NCI-H1436 treated with DMSO at 0.1 percent for 48 hours (cell line): ENCODE data around the gene PDE4C.
"Not testable (repeated sequence)": the region's sequence is repeated elsewhere in the genome, so short reads cannot be mapped to it uniquely, and the experiment has no call there.

Source experiments
- DNase-seq: peaks from one replicate; lab custom pipeline; 2025; lab: John Stamatoyannopoulos, UW

Gene PDE4C

GRCh38 chr19:18223860-18224524 lies 2.2 kb downstream of the PDE4C start:
- no peak for DNase-seq

- DNase-seq = no peak
Measured at GRCh38 chr19:18221815-18222725, 4.2 kb downstream of the PDE4C start.

- no peak for DNase-seq
Measured at GRCh38 chr19:18220632-18221275, 5.5 kb downstream of the PDE4C start.

GRCh38 chr19:18219911-18220631 lies 6.2 kb downstream of the PDE4C start:
- DNase-seq = no peak

- no peak for DNase-seq
Measured at GRCh38 chr19:18218600-18218999, 7.6 kb downstream of the PDE4C start.

- DNase-seq = no peak
Measured at GRCh38 chr19:18218159-18218558, 8.1 kb downstream of the PDE4C start.

- DNase-seq = no peak
Measured at GRCh38 chr19:18216789-18217188, 9.4 kb downstream of the PDE4C start.

GRCh38 chr19:18214779-18215433 lies 11.3 kb downstream of the PDE4C start:
- no peak for DNase-seq

- DNase-seq = no peak
Measured at GRCh38 chr19:18211683-18212082, 14.6 kb downstream of the PDE4C start.

GRCh38 chr19:18209912-18210311 lies 16.3 kb downstream of the PDE4C start:
- DNase-seq = not testable (repeated sequence)

GRCh38 chr19:18208098-18208951 lies 17.9 kb downstream of the PDE4C start:
- no peak for DNase-seq

- DNase-seq = no peak
Measured at GRCh38 chr19:18206018-18206417, 20.2 kb downstream of the PDE4C start.

- DNase-seq = no peak
Measured at GRCh38 chr19:18205200-18205892, 20.9 kb downstream of the PDE4C start.

- no peak for DNase-seq
Measured at GRCh38 chr19:18204394-18205199, 21.6 kb downstream of the PDE4C start.

GRCh38 chr19:18203863-18204393 lies 22.3 kb downstream of the PDE4C start, which contains the start of gene RAB3A:
RAB3A (minus strand) TSS chr19:18204042; CDS start chr19:18202740, 1,302 bp downstream.
- DNase-seq = peak; percentile 99

- no peak for DNase-seq
Measured at GRCh38 chr19:18203408-18203862, 22.8 kb downstream of the PDE4C start.

- DNase-seq = no peak
Measured at GRCh38 chr19:18202778-18203407, 23.3 kb downstream of the PDE4C start.

- no peak for DNase-seq
Measured at GRCh38 chr19:18202397-18202777, 23.9 kb downstream of the PDE4C start.
